GM12878 (cell line): ENCODE results near the gene HYAL1. TPM values are rescaled to one million over a fixed set of nuclear protein-coding genes. Genes with fewer than 3 reads are reported as not detected.

Source experiments
- ATAC-seq: fragments of 200-7000 bp; cut with Tn5 transposase; 3 replicates; pipeline ENCODE4 v1.9.1; 2020; ENCODE audit warnings: mild to moderate bottlenecking, moderate library complexity
- BruUV-seq: library from RNA; stranded (reverse); fragments of 400-500 nt; replicated peaks from 2 replicates; lab custom pipeline; 2021; lab: Mats Ljungman, UMichigan
- CTCF ChIA-PET: fragments of 300-600 bp; sonication (Branson Sonifier 250); formaldehyde crosslinking; extraction: SDS; loops from one replicate; lab custom pipeline; 2021; ENCODE audit warnings: inconsistent platforms; lab: Yijun Ruan, JAX
- POLR2A ChIA-PET: fragments of 350-600 bp; formaldehyde crosslinking; extraction: SDS; loops from one replicate; lab custom pipeline; 2021; ENCODE audit warnings: inconsistent platforms; lab: Charles Lee
- RAD21 ChIA-PET: fragments of 300-600 bp; sonication (Branson Sonifier 250); formaldehyde crosslinking; loops from one replicate; lab custom pipeline; 2023; ENCODE audit warnings: antibody characterized with exemption; ENCODE audit not compliant: unreplicated experiment; lab: Charles Lee
- SMC1A ChIA-PET: fragments of 300-600 bp; sonication (Branson Sonifier 250); formaldehyde crosslinking; loops from one replicate; lab custom pipeline; 2023; ENCODE audit not compliant: unreplicated experiment, uncharacterized antibody; lab: Charles Lee
- DNase-seq: peaks from one replicate; pipeline ENCODE4 v3.0.0-alpha.2; 2011; ENCODE audit warnings: low read depth, low spot score
- FAIRE-seq: peaks from 3 replicates; lab custom pipeline; 2011; peaks lifted over from hg19 to GRCh38; lab: Jason Lieb, UNC
- H2AFZ ChIP-seq: 2 replicates; pipeline ENCODE4 v1.6.0; 2011; ENCODE audit warnings: low read depth, low read length, control low read depth; ENCODE audit not compliant: control insufficient read depth
- H3K27ac ChIP-seq: 2 replicates; pipeline ENCODE4 v1.5.1; 2011; ENCODE audit warnings: control low read depth; ENCODE audit not compliant: control insufficient read depth, insufficient read depth
- H3K27me3 ChIP-seq, 2 experiments: replicated peaks in 1 of 2; 2 replicates each; pipeline versions ENCODE4 v1.6.0 to v1.6.1; 2011; ENCODE audit warnings: low read length in 1 of 2; ENCODE audit not compliant: control insufficient read depth in 2 of 2, insufficient read depth in 2 of 2
- H3K36me3 ChIP-seq, 2 experiments: 2 replicates each; pipeline ENCODE4 v1.5.1; 2011; ENCODE audit warnings: low read length in 1 of 2; ENCODE audit not compliant: control insufficient read depth in 2 of 2, insufficient read depth in 2 of 2
- H3K4me1 ChIP-seq: 2 replicates; pipeline ENCODE4 v1.6.1; 2011; ENCODE audit warnings: mild to moderate bottlenecking, low read length, moderate library complexity, mixed read lengths; ENCODE audit not compliant: control insufficient read depth, insufficient read depth
- H3K4me2 ChIP-seq: 2 replicates; pipeline ENCODE4 v1.6.0; 2011; ENCODE audit warnings: control low read depth; ENCODE audit not compliant: control insufficient read depth, insufficient read depth
- H3K4me3 ChIP-seq: fragments of 200-600 bp; sonication (generic); 2 replicates; pipeline ENCODE4 v1.5.1; 2016
- H3K79me2 ChIP-seq: 2 replicates; pipeline ENCODE4 v1.6.0; 2011; ENCODE audit warnings: low read length; ENCODE audit not compliant: control insufficient read depth, insufficient read depth
- H3K9ac ChIP-seq: 2 replicates; pipeline ENCODE4 v1.8.0; 2011; ENCODE audit warnings: low read length, control low read depth, mixed read lengths; ENCODE audit not compliant: control insufficient read depth, insufficient read depth
- H3K9me3 ChIP-seq: replicated peaks from 3 replicates; pipeline ENCODE4 v1.5.1; 2011; ENCODE audit warnings: mild to moderate bottlenecking, low read length; ENCODE audit not compliant: control insufficient read depth, insufficient read depth
- H4K20me1 ChIP-seq: 2 replicates; pipeline ENCODE4 v1.6.0; 2011; ENCODE audit not compliant: control insufficient read depth, insufficient read depth
- ATF3 ChIP-seq: IDR thresholded peaks from 2 replicates; pipeline ENCODE4 v1.6.1; 2011; ENCODE audit warnings: low read depth, mild to moderate bottlenecking, low read length, moderate library complexity, borderline replicate concordance; ENCODE audit errors: extremely low read depth
- CEBPZ ChIP-seq: fragments of 150-350 bp; IDR thresholded peaks from 2 replicates; pipeline ENCODE4 v1.6.1; 2016; ENCODE audit warnings: low read depth, low read length
- E4F1 ChIP-seq: fragments of 450-650 bp; IDR thresholded peaks from 2 replicates; pipeline ENCODE4 v1.6.1; 2018; ENCODE audit warnings: borderline replicate concordance, mild to moderate bottlenecking; ENCODE audit not compliant: partially characterized antibody
- EGR1 ChIP-seq, 2 experiments: IDR thresholded peaks; 1 replicate in 1 of 2; 2 replicates in 1 of 2; pipeline ENCODE4 v1.6.1; 2011 to 2012; ENCODE audit warnings: low read depth in 2 of 2, low read length in 2 of 2, borderline replicate concordance in 1 of 2, mild to moderate bottlenecking in 1 of 2, moderate library complexity in 1 of 2
- FOXK2 ChIP-seq: fragments of 450-650 bp; IDR thresholded peaks from 2 replicates; pipeline ENCODE4 v1.6.1; 2017; ENCODE audit warnings: mild to moderate bottlenecking, moderate library complexity
- GATAD2B ChIP-seq: fragments of 450-650 bp; conservative IDR thresholded peaks from 2 replicates; pipeline ENCODE4 v1.6.1; 2017; ENCODE audit warnings: low read depth, mild to moderate bottlenecking, moderate library complexity
- HDAC2 ChIP-seq: fragments of 200-600 bp; sonication (generic); IDR thresholded peaks from 2 replicates; pipeline ENCODE4 v1.6.1; 2017
- MAX ChIP-seq: IDR thresholded peaks from 2 replicates; pipeline ENCODE4 v1.6.1; 2012; ENCODE audit warnings: low read depth, low read length, improper control_type of control experiment
- MYB ChIP-seq: fragments of 150-350 bp; IDR thresholded peaks from 2 replicates; pipeline ENCODE4 v1.6.1; 2014; ENCODE audit warnings: mild to moderate bottlenecking, low read depth, low read length, borderline replicate concordance
- SMC3 ChIP-seq: IDR thresholded peaks from 2 replicates; pipeline ENCODE4 v1.6.1; 2011; ENCODE audit warnings: low read length, improper control_type of control experiment, borderline replicate concordance
- SUPT20H ChIP-seq: IDR thresholded peaks from 2 replicates; pipeline ENCODE4 v1.6.1; 2011; ENCODE audit warnings: low read depth, mild to moderate bottlenecking, low read length, moderate library complexity, borderline replicate concordance; ENCODE audit not compliant: control insufficient read depth
- YY1 ChIP-seq: IDR thresholded peaks from 2 replicates; pipeline ENCODE4 v1.6.1; 2011; ENCODE audit warnings: low read depth, mild to moderate bottlenecking, low read length
- ZNF384 ChIP-seq: IDR thresholded peaks from 2 replicates; pipeline ENCODE4 v1.6.1; 2012; ENCODE audit warnings: low read depth, mild to moderate bottlenecking, low read length, improper control_type of control experiment, borderline replicate concordance
- ZNF622 ChIP-seq: fragments of 450-650 bp; IDR thresholded peaks from 2 replicates; pipeline ENCODE4 v1.6.1; 2017; ENCODE audit warnings: mild to moderate bottlenecking, inconsistent platforms
- ZZZ3 ChIP-seq: IDR thresholded peaks from 2 replicates; pipeline ENCODE4 v1.6.1; 2011; ENCODE audit warnings: low read depth; ENCODE audit not compliant: control insufficient read depth, insufficient read length
- WGBS: methylation state at CpG from one replicate; pipeline ENCODE4 v1.1.6; 2016; ENCODE audit warnings: low lambda C conversion rate; ENCODE audit not compliant: insufficient replicate concordance, insufficient coverage; ENCODE audit errors: missing lambda C conversion rate; 5-methylcytosine and 5-hydroxymethylcytosine counted together
- in situ Hi-C: fragments of 300-500 bp; cut with MboI; formaldehyde crosslinking; loops from 9 replicates; pipeline ENCODE4 v1.14.3; 2018; ENCODE audit warnings: mixed read lengths
- intact Hi-C: fragments of 100-400 bp; cut with micrococcal nuclease; formaldehyde crosslinking; loops from one replicate; pipeline ENCODE4 v1.14.2; 2022; ENCODE audit not compliant: unreplicated experiment
- polyA plus RNA-seq, 11 experiments: library from polyadenylated mRNA; depleted of rRNA in 4 of 11; unstranded in 6 of 11; stranded (reverse) in 5 of 11; fragments of >200 nt; fragmentation: Nextera tagmentation in 4 of 11; fragmentation: Illumina TruSeq in 1 of 11; extraction: Ambion mirVana in 4 of 11; extraction: Trizol in 1 of 11; gene quantifications; 1 replicate in 1 of 11; 2 replicates in 10 of 11; pipeline versions ENCODE4 v1.2.1 to v1.2.3, GENCODE V29; 2011 to 2016; ENCODE audit warnings: inconsistent platforms in 2 of 11, missing spikeins in 2 of 11, low read depth in 1 of 11
- total RNA-seq, 4 experiments: library from RNA; depleted of rRNA in 3 of 4; stranded (reverse); fragments of >200 nt in 3 of 4; fragmentation: Illumina TruSeq in 1 of 4; extraction: Trizol in 1 of 4; gene quantifications; 2 replicates each; pipeline versions ENCODE4 v1.2.1 to v1.2.3, GENCODE V29; 2013 to 2021

Gene HYAL1
- total and polyA plus RNA-seq, 10 of the 15 experiments (the other 5 are each of a cell fraction or from before 2014, with no cell fraction given), result 0.04 to 0.55 (median 0.18) TPM; not detected in 2

- TF ChIP-seq ATF3 (no peak), ZZZ3 (no peak), ZNF384 (no peak), SMC3 (no peak), EGR1 (IDR thresholded peaks at IDR 0.05; ENCODE audit: borderline replicate concordance in 1 of 2, low read depth in 2 of 2, low read length in 2 of 2) (peak; percentile 24 to 50; a peak in 2 of 3 replicates), ZNF622 (no peak), MYB (no peak), MAX (peak; percentile 81), HDAC2 (no peak), FOXK2 (no peak)
- TF ChIP-seq, all 136 proteins: peak for 47
Measured at GRCh38 chr3:50327943-50328691, 24.7 kb upstream of the HYAL1 start, which contains the start of gene TUSC2 (continued).

- H3K79me2 ChIP-seq, result peaks cover 14% of the 10 kb centered on the region
- peaks cover 5% of the 10 kb centered on the region for H3K4me1 ChIP-seq
- in situ Hi-C loops (no loop called here), intact Hi-C loops (no loop called here)
- ChIA-PET CTCF (interaction anchor here (1.0 to 2.0 kb wide), 5 partner anchors 9 to 80 kb away, joined by 3 to 12 read pairs (median 5); partner anchors contain the start of genes HYAL3 and NAA80), SMC1A (interaction anchor here (1.1 to 1.9 kb wide), 3 partner anchors 10 to 28 kb away, joined by 3 to 20 read pairs (median 4); partner anchors contain the start of genes HYAL3 and NAA80), POLR2A (interaction anchor here (0.6 to 3.0 kb wide), 4 partner anchors 11 to 47 kb away, joined by 7 to 58 read pairs (median 13); partner anchors contain the start of genes CYB561D2, HYAL3, NAA80 and NPRL2), RAD21 (interaction anchor here (1.4 to 3.4 kb wide), 3 partner anchors 10 to 28 kb away, joined by 3 to 21 read pairs (median 8); partner anchors contain the start of genes HYAL3 and NAA80)
- H3K9me3 ChIP-seq, result no peaks in the 10 kb centered on the region
- WGBS, result 57% methylated on average over 4 of the region's 4 CpGs
- peaks cover 16 to 25% of the 10 kb centered on the region in 2 experiments for H3K36me3 ChIP-seq
- no peaks in the 10 kb centered on the region for H3K27me3 ChIP-seq
- peak overlapping the region; percentile 90 for H3K4me3 ChIP-seq
- FAIRE-seq (no peak), ATAC-seq (no peak), DNase-seq (no peak)
- no peaks in the 10 kb centered on the region for H4K20me1 ChIP-seq
- no peak overlapping the region for H2AFZ ChIP-seq
- peak overlapping the region; percentile 93 for H3K4me2 ChIP-seq
- peak overlapping the region; percentile 69; the same call in 1 of the 2 replicates for H3K27ac ChIP-seq
- peak overlapping the region; percentile 98 for H3K9ac ChIP-seq
- no TSS peak for BruUV-seq
- TF ChIP-seq GATAD2B (no peak), E4F1 (no peak), YY1 (no peak), MAX (no peak), CEBPZ (no peak), SUPT20H (no peak), ZZZ3 (no peak)
Measured at GRCh38 chr3:50327129-50327528, 23.8 kb upstream of the HYAL1 start.
